Stimulated activated effector memory CD8-positive, alpha-beta T cell treated with anti-CD3 and anti-CD28 coated beads, Interleukin-12 subunit alpha, Interleukin-12 subunit beta, amount 100 ng/mL, for 72 hours (primary cell): ENCODE results near the gene TMEM26.

Experiments used
- ATAC-seq: fragments of 150-1000 bp; cut with Tn5 transposase; 2 replicates; pipeline ENCODE4 v1.10.0; 2021
- DNase-seq, 2 donors: peaks; one replicate each; pipeline ENCODE4 v3.0.0; 2021 to 2022; ENCODE audit warnings: low spot score in 2 of 2
- H3K27ac Mint-ChIP-seq: one replicate; pipeline ENCODE4 v1.8.0; 2022; ENCODE audit warnings: mild to moderate bottlenecking, mixed read lengths
- H3K36me3 Mint-ChIP-seq: one replicate; pipeline ENCODE4 v1.8.0; 2022; ENCODE audit warnings: mild to moderate bottlenecking, mixed read lengths
- H3K4me1 Mint-ChIP-seq: one replicate; pipeline ENCODE4 v1.8.0; 2022; ENCODE audit warnings: mixed read lengths
- H3K4me3 Mint-ChIP-seq: one replicate; pipeline ENCODE4 v1.8.0; 2022; ENCODE audit warnings: mild to moderate bottlenecking, mixed read lengths
- H3K9me3 Mint-ChIP-seq: one replicate; pipeline ENCODE4 v1.8.0; 2022; ENCODE audit warnings: mixed read lengths

TMEM26 gene

DNA sequence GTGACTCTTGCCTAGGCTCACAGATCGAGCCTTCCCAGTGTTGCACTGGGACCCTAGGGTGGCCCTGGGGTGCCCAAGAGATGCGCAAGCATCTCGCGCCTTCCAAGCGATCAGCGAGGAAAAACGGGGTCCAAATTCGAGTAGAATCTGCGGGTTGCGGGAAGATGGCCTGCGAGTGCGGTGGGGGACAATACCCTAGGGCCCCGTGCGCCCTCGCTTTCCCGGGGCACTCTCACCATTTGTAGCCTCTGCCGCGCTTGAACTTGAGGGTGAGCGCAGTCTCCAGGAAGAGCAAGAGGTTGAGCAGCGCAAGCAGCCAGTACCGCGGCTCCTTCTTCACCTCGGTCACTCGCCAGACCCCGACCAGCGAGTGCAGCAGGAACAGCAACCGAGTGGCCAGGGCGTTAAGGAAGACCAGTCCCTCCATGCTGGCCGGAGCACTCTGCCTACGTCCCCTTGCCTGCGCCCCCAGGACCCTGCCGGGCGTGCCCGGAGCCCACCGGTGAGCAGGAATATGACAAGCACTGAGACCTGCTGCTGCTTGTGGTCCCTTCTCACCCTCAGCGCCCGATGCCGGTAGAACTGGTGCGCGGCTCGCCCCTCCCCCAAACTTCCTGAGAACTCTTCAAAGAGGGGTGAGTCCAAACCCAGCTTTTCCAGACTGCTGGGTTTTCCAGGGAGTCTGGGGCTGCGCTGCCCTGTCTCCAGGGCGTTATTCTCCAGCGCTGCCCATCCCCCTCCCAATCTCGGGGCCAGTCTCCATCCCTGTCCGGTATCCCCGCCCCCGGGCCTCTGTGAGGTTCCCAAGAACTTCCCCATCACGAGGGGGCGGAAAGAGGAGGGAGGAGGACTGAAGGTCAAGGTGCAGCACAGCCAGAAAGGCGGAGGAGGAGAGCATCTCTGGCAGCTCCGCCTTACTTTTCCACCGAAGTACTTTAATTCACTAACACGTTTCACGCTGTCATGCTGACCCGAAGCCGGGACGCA, at the start of gene TMEM26:
Gene TMEM26 (minus strand): TSS at position 727 of the 987 bp plus-strand sequence. CDS start 300 bp downstream, at position 427.
- DNase-seq (no peak), ATAC-seq (peak; percentile 13)
- Mint-ChIP-seq H3K4me3 (no peak within 1 kb of the TSS), H3K4me1 (peaks cover 7% of the 10 kb centered on the region), H3K9me3 (no peaks in the 10 kb centered on the region), H3K36me3 (no peaks in the 10 kb centered on the region), H3K27ac (no peak within 1 kb of the TSS)

DNA sequence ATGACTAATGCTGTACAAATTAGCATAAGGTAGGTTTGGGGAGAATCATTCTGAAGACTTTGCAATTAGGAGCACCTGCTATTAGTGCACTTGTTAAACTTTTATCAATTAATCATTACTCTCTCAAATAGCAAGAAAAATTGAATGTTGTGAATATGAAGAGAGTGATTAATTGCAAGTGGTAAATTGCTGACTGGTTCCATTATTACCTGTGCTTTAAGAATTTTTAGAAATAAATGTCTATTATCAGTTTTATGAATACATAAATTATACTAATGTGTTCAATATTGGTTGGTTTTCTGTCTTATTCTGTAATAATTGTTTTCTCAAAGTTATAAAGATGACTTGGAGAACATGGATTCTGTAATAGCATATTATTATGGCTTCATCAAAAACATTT, 47.3 kb upstream of the TMEM26 start:
- DNase-seq (no peak), ATAC-seq (no peak)
- no peaks in the 10 kb centered on the region for H3K9me3 Mint-ChIP-seq
- H3K4me1 Mint-ChIP-seq, result no peaks in the 10 kb centered on the region
- H3K36me3 Mint-ChIP-seq, result no peaks in the 10 kb centered on the region
- H3K4me3 Mint-ChIP-seq, result no peak overlapping the region
- no peak overlapping the region for H3K27ac Mint-ChIP-seq

DNA sequence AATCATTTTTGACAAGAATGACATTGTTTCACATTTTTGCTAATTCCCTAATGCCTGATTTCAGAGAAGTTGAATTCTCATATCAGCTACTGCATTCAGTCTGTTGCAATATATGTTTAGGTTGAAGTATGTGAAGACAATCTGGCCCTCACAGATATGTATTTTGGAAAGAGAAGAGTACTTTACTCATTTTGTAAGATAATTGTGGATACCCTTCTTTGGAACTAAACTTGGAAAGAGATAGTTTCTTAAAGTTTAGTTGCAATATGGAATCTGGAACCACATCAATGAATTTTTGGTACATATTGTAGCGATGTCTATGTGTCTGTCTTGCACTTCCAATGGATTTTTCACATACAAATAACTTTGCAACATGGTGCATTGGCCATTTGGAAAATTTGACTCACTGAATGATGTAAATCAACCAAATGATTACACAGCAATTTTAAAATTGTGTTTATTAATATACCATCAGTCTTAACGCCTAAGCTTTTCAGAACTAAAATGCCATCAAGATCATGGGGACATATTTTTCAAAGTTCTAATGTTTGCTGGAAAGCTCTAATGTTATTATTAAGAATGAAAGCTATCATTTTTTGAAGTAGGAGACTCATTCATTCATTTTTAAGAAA, 39.3 kb upstream of the TMEM26 start:
- Mint-ChIP-seq H3K36me3 (no peaks in the 10 kb centered on the region), H3K4me1 (no peaks in the 10 kb centered on the region), H3K9me3 (peaks cover 6% of the 10 kb centered on the region), H3K27ac (no peak overlapping the region), H3K4me3 (no peak overlapping the region)
- ATAC-seq, result no peak
- DNase-seq, result no peak

DNA sequence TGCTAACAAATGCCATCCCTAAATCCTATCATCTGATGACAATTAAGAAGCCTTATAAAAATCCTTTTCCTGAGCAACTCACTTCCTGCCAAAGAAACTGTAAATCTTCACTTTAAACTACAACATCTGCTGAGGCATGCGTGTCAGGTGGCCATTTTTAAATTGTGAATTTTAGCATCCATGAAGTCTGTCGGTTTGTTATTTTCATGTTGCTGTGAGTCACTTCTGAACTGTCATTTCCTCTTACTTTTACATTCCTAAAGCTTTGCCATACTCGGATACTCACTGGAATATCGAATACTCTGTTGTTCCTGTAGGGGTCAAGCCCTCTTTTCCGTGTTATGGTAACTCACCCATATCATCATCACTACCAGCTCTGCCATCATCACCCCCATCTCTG, 34.3 kb upstream of the TMEM26 start:
- H3K36me3 Mint-ChIP-seq, result no peaks in the 10 kb centered on the region
- no peak overlapping the region for H3K27ac Mint-ChIP-seq
- H3K4me1 Mint-ChIP-seq, result no peaks in the 10 kb centered on the region
- H3K4me3 Mint-ChIP-seq, result no peak overlapping the region
- peaks cover 9% of the 10 kb centered on the region for H3K9me3 Mint-ChIP-seq
- no peak for ATAC-seq
- DNase-seq, result no peak

DNA sequence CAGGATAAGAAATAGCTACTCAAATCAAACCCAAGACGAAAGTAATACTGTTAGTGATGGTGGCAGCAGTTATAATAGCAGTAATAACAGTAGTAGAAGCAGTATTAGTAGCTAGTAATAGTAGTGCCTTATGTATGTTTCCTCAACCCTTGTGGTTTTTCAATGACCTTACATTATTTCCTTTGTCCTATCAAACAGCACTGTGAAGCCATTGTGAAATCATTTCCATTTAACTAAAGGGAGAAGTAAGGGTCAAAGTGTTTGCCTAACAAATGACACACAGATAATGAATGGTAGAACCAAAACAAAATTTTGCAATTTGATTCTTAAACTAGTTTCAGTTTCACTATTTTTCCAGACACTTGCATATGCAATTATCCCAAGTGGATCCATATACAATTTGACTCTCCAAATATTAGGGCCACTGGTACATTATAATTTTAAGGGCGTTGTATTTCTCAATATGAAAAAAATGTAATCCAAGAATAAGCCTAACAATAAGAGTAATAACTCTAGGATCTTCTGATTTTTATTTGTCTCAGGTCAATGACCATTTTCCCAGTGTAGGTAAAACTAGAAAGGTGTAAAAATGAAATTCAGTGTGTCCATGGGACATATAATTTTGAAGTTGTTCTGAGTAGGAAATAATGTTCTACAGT, 33.7 kb upstream of the TMEM26 start:
- no peak for DNase-seq
- Mint-ChIP-seq H3K4me3 (no peak overlapping the region), H3K4me1 (no peaks in the 10 kb centered on the region), H3K27ac (no peak overlapping the region), H3K36me3 (no peaks in the 10 kb centered on the region), H3K9me3 (peaks cover 9% of the 10 kb centered on the region)
- no peak for ATAC-seq

DNA sequence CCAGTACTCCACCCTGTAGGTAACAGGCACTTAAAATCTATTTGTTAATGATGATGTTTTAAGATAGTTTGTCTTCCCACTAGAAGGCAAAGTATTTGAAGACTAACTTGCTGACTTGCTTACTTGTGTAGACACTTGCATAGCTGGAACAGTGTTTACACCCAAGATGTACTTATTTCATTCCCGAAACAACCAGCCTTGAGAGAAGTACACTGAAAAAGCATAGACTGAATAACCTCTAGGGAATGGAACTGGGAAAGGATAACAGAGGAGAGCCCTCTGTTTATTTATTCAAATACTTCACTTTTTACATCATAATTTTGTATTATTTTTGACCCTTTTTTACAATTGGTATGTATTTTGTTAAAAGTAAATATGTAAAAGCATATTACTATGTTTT, 33.1 kb upstream of the TMEM26 start:
- H3K9me3 Mint-ChIP-seq, result peaks cover 8% of the 10 kb centered on the region
- H3K4me1 Mint-ChIP-seq, result no peaks in the 10 kb centered on the region
- no peak overlapping the region for H3K4me3 Mint-ChIP-seq
- ATAC-seq (no peak), DNase-seq (no peak)
- H3K27ac Mint-ChIP-seq, result no peak overlapping the region
- H3K36me3 Mint-ChIP-seq, result no peaks in the 10 kb centered on the region

DNA sequence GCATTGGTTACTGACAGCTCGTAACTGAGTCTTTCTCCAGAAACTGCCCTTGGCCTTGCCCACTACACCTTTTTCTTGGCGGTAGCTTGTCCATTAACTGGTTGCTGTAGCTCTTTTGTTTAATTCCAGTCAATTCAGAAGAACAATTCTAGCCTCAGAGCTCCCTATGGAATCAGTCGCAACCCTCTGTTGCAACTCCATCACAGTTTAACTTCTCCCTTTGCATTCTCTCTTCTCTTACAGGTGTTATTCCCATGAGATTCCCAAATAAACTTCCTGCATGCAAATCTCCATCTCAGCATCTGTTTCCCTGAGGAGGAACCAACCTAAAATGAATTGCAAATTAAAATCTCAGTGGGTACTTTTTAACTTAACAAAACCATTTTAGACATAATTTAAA, 28.4 kb upstream of the TMEM26 start:
- ATAC-seq, result no peak
- Mint-ChIP-seq H3K27ac (no peak overlapping the region), H3K9me3 (peaks cover 3% of the 10 kb centered on the region), H3K36me3 (no peaks in the 10 kb centered on the region), H3K4me1 (no peaks in the 10 kb centered on the region), H3K4me3 (no peak overlapping the region)
- no peak for DNase-seq

DNA sequence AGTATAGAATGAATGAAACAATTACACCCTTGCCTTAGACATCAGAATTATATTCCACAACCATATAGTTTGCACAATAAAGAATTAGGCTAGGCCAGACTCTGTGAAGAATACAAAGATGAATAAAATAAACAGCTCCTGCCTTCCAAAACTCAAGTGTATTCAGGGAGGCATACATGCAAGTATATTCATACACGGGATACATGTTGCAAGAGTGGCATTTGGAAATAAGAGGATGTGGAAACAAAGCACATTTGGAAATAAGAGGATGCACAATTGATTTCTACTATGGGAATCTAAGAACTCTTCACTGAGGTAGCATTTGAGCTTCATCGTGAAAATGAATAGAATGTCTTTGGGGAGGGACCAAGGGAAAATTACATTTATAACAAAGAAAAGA, 27.0 kb upstream of the TMEM26 start:
- Mint-ChIP-seq H3K36me3 (no peaks in the 10 kb centered on the region), H3K4me1 (no peaks in the 10 kb centered on the region), H3K27ac (no peak overlapping the region)

DNA sequence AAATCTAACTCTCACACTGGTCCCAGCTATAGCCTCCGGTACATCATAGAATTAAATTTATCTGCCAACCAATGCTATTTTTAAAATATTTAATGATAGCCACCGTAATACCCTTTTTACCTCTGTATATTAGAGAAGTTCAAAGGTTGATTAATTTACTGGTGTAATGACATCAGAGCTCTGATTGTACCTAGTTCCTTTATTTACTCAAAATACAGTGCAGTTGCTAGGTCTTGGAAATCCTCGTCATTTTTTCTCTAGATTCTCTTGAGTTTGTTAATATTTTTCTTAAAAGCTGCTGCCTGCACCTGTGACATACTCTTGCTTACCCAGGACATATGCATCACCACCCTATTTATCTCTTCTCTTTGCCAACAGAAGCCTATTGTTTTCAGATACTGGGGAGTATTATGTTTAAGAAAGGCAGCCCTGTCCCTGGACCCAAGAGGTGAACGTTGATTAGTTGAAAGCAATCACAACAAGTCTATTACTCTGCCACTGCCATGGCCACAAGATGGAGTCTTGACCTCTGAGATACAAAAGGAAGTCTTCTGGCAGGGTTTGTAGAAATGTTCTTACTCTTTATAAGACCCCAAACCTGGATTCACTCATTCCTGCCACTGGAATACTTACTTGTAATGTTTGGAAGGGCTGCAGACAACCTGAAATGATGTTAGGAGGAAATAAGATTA, 25.6 kb upstream of the TMEM26 start:
- no peak for ATAC-seq
- Mint-ChIP-seq H3K4me3 (no peak overlapping the region), H3K9me3 (peaks cover 3% of the 10 kb centered on the region), H3K4me1 (no peaks in the 10 kb centered on the region), H3K27ac (no peak overlapping the region), H3K36me3 (no peaks in the 10 kb centered on the region)
- no peak for DNase-seq

More for the DNA sequence above, 27.0 kb upstream of the TMEM26 start:
- Mint-ChIP-seq H3K9me3 (peaks cover 3% of the 10 kb centered on the region), H3K4me3 (no peak overlapping the region)
- ATAC-seq, result no peak
- DNase-seq, result no peak

DNA sequence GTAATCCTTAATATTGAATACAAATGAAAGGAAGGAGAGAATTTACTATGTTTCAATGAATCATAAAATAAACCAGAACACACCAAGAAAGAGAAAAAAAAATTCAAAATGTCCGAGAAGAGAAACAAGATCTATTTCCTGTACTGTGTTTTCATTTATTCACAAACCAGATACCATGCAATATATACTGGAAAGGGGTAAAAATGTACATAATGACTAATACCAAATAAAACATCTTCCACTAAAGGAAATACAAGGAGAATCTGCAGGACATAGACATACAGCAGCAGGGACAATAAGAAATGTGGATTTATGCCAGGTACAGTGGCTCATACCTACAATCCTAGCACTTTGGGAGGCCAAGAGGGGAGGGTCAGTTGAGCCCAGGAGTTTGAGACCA, 24.3 kb upstream of the TMEM26 start:
- Mint-ChIP-seq H3K4me1 (no peaks in the 10 kb centered on the region), H3K9me3 (no peaks in the 10 kb centered on the region), H3K27ac (no peak overlapping the region), H3K36me3 (no peaks in the 10 kb centered on the region), H3K4me3 (no peak overlapping the region)
- no peak for ATAC-seq
- DNase-seq, result no peak

DNA sequence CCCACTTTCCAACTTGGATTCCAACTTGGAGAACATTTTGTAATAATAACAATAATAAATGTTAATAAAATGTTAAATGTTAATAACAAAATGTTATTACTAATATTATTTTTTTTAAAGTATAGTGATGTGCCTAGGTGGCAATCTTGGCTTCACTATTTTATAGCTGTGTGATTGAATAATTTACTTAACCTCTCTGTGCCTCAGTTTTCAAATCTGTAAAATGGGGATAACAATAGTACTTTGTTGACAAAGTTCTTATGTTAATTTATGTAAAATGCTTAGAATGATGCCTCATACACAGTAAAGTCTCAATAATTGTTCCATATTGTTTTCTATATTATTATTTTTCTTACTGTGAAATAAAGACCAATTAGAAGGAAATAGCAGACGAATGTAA, 23.3 kb upstream of the TMEM26 start:
- no peak for ATAC-seq
- H3K4me3 Mint-ChIP-seq, result no peak overlapping the region
- H3K4me1 Mint-ChIP-seq, result no peaks in the 10 kb centered on the region
- H3K9me3 Mint-ChIP-seq, result no peaks in the 10 kb centered on the region
- DNase-seq, result no peak
- H3K27ac Mint-ChIP-seq, result no peak overlapping the region
- H3K36me3 Mint-ChIP-seq, result no peaks in the 10 kb centered on the region

DNA sequence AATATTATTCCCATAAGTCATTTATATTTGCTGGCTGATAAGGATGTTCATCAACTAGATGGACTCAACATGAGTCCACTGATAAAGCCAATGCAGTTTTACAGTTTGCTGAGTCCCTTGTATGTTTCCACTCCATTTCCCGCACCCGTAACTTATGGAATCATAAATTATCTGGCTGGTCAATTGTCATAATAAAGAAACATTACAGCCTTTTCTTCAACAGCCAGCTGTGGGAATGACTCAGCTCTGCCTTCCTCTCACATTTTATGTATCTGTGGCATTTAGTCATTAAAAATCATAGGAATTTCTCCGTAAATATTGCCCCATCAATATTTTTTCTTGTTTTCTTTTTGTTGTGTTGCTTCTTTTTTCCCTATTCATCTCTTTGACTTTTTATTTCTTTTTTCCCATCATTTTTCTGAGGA, 22.3 kb upstream of the TMEM26 start:
- Mint-ChIP-seq H3K36me3 (no peaks in the 10 kb centered on the region), H3K4me1 (no peaks in the 10 kb centered on the region), H3K9me3 (no peaks in the 10 kb centered on the region), H3K27ac (no peak overlapping the region), H3K4me3 (no peak overlapping the region)
- DNase-seq, result no peak
- no peak for ATAC-seq

DNA sequence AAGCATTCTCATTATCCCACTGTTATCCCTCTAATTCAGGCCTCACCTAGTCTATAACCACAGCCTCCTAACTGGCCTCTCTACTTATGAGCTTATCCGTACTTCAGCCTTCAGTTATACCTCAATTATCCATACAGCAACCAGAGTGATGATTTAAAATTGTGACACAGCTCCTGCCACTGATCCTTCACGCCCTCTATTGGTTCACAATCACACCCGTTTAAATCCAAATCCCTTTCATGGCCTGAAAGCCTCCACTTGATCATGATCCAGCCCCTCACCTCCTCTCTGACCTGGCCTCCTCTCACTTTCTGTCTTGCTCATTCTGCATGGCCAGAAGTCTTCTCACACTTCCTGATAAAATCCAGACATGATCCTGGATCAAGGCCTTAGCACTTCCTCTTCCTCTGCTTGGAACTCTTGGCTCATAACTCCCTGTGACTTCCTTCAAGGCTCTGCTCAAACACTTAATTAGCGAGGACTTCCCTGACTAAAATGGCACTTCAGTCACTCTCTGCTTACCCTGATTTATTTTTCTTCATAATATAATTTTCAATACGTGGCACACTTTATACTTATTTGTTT, 19.0 kb upstream of the TMEM26 start:
- ATAC-seq (no peak), DNase-seq (no peak)
- H3K36me3 Mint-ChIP-seq, result no peaks in the 10 kb centered on the region
- H3K4me3 Mint-ChIP-seq, result no peak overlapping the region
- H3K27ac Mint-ChIP-seq, result no peak overlapping the region
- no peaks in the 10 kb centered on the region for H3K9me3 Mint-ChIP-seq
- no peaks in the 10 kb centered on the region for H3K4me1 Mint-ChIP-seq

DNA sequence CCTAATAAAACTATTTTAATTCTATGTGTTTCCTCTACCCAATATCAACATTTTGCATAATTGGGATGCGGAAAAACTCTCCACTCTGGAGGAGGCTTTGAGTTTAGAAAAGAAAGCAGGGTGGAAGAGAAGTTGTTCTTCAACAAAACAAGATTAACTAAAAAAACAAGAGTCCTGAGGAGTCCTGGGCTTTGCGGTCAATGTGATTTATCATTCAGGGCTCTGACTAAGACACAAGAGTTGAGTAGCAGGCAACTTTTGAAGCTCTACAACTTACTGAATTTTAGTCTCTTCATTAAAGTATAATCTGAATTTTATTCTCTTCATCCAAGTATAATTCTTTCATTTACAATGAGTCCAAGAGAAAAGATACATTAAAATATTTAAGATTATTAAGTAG, 18.3 kb upstream of the TMEM26 start:
- H3K9me3 Mint-ChIP-seq, result no peaks in the 10 kb centered on the region
- H3K4me3 Mint-ChIP-seq, result no peak overlapping the region
- no peaks in the 10 kb centered on the region for H3K36me3 Mint-ChIP-seq
- DNase-seq (no peak), ATAC-seq (no peak)
- H3K4me1 Mint-ChIP-seq, result no peaks in the 10 kb centered on the region
- H3K27ac Mint-ChIP-seq, result no peak overlapping the region

DNA sequence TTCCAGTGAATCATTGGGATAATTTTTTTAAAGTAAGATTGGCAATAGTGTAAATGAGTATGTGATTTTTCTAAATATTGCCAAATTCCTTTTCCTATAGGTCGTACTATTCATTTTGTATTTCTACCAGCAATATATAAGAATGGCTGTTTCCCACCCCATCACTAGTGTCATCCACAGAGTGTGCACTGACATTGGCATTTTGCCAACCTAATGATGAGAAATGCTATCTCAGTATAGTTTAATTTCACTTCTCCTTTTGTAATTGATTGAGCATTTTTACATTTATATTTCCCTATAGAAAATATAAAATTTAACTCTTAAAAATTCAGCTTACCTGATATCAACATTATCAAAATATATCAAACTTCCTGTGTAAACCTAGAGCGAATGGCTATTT, 17.6 kb upstream of the TMEM26 start:
- no peaks in the 10 kb centered on the region for H3K9me3 Mint-ChIP-seq
- H3K36me3 Mint-ChIP-seq, result no peaks in the 10 kb centered on the region
- no peak overlapping the region for H3K27ac Mint-ChIP-seq
- DNase-seq (no peak), ATAC-seq (no peak)
- no peaks in the 10 kb centered on the region for H3K4me1 Mint-ChIP-seq
- no peak overlapping the region for H3K4me3 Mint-ChIP-seq
